ENCODE data around the gene KDM4D. TPM values are rescaled to one million over a fixed set of nuclear protein-coding genes. Genes with fewer than 3 reads are reported as not detected.
"Not testable (repeated sequence)": the region's sequence is repeated elsewhere in the genome, so short reads cannot be mapped to it uniquely, and the experiment has no call there.

Gene KDM4D
- total RNA-seq, 4 donors from 2014 or later: 0.67 to 0.89 (median 0.79) TPM

GRCh38 chr11:94926698-94927237, 46.7 kb upstream of the KDM4D start:
- H3K27ac ChIP-seq: peak overlapping the region; percentile 72 to 83 (median 78)
- TF ChIP-seq POLR2AphosphoS5 (IDR thresholded peaks at IDR 0.05): peak; percentile 90
- TF ChIP-seq EP300 (IDR thresholded peaks at IDR 0.05): no peak
- no peak overlapping the region for H3K4me3 ChIP-seq
- peaks cover 21 to 56% (median 27%) of the 10 kb centered on the region in 3 donors for H3K4me1 ChIP-seq
- no peaks in the 10 kb centered on the region for H3K27me3 ChIP-seq
- no peaks in the 10 kb centered on the region for H3K9me3 ChIP-seq
- peak; percentile 88 for ATAC-seq
- WGBS, 2 donors (ENCODE audit: low coverage in 1 of 2): 0 to 9% methylated on average over 1 to 5 of the region's 6 CpGs
- no peaks in the 10 kb centered on the region for H3K36me3 ChIP-seq

- TF ChIP-seq POLR2A (IDR thresholded peaks at IDR 0.05): no peak
- TF ChIP-seq, protein P1, sequence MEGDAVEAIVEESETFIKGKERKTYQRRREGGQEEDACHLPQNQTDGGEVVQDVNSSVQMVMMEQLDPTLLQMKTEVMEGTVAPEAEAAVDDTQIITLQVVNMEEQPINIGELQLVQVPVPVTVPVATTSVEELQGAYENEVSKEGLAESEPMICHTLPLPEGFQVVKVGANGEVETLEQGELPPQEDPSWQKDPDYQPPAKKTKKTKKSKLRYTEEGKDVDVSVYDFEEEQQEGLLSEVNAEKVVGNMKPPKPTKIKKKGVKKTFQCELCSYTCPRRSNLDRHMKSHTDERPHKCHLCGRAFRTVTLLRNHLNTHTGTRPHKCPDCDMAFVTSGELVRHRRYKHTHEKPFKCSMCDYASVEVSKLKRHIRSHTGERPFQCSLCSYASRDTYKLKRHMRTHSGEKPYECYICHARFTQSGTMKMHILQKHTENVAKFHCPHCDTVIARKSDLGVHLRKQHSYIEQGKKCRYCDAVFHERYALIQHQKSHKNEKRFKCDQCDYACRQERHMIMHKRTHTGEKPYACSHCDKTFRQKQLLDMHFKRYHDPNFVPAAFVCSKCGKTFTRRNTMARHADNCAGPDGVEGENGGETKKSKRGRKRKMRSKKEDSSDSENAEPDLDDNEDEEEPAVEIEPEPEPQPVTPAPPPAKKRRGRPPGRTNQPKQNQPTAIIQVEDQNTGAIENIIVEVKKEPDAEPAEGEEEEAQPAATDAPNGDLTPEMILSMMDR (IDR thresholded peaks at IDR 0.05): no peak
- TF ChIP-seq EP300 (IDR thresholded peaks at IDR 0.05): no peak
- Histone ChIP-seq H3K9me3 (no peaks in the 10 kb centered on the region), H3K27ac (peak overlapping the region; percentile 72 to 83 (median 78)), H3K27me3 (no peaks in the 10 kb centered on the region), H3K4me3 (no peak overlapping the region), H3K36me3 (no peaks in the 10 kb centered on the region), H3K4me1 (peaks cover 21 to 64% (median 32%) of the 10 kb centered on the region in 3 donors)
- WGBS, 2 donors (ENCODE audit: low coverage in 1 of 2): 94 to 100% methylated on average over 1 of the region's 1 CpG
- no peak for ATAC-seq
These were observed 45.2 kb upstream of the KDM4D start for GRCh38 chr11:94928117-94928990.

- H3K36me3 ChIP-seq, H3K4me3 ChIP-seq, ATAC-seq, H3K27ac ChIP-seq, H3K27me3 ChIP-seq, H3K9me3 ChIP-seq: not testable (repeated sequence)
- peaks cover 15 to 46% (median 18%) of the 10 kb centered on the region in 3 donors for H3K4me1 ChIP-seq
These were observed 41.4 kb upstream of the KDM4D start for GRCh38 chr11:94932072-94932471.

- H3K4me1 ChIP-seq: peaks cover 11 to 42% (median 14%) of the 10 kb centered on the region in 3 donors
- H3K27ac ChIP-seq: peak overlapping the region in 2 of 4 donors; percentile 34 to 49
- no peaks in the 10 kb centered on the region for H3K9me3 ChIP-seq
- H3K27me3 ChIP-seq: no peaks in the 10 kb centered on the region
- ATAC-seq: no peak
- TF ChIP-seq, protein P1 (IDR thresholded peaks at IDR 0.05): no peak
- TF ChIP-seq EP300 (IDR thresholded peaks at IDR 0.05) (no peak), POLR2AphosphoS5 (IDR thresholded peaks at IDR 0.05) (no peak), POLR2A (IDR thresholded peaks at IDR 0.05) (no peak)
- 97 to 98% methylated on average over 5 of the region's 5 CpGs for WGBS, 2 donors (ENCODE audit: low coverage in 1 of 2)
- H3K36me3 ChIP-seq: no peaks in the 10 kb centered on the region
- H3K4me3 ChIP-seq: no peak overlapping the region
These were observed 41.0 kb upstream of the KDM4D start for GRCh38 chr11:94932503-94932902.

DNA sequence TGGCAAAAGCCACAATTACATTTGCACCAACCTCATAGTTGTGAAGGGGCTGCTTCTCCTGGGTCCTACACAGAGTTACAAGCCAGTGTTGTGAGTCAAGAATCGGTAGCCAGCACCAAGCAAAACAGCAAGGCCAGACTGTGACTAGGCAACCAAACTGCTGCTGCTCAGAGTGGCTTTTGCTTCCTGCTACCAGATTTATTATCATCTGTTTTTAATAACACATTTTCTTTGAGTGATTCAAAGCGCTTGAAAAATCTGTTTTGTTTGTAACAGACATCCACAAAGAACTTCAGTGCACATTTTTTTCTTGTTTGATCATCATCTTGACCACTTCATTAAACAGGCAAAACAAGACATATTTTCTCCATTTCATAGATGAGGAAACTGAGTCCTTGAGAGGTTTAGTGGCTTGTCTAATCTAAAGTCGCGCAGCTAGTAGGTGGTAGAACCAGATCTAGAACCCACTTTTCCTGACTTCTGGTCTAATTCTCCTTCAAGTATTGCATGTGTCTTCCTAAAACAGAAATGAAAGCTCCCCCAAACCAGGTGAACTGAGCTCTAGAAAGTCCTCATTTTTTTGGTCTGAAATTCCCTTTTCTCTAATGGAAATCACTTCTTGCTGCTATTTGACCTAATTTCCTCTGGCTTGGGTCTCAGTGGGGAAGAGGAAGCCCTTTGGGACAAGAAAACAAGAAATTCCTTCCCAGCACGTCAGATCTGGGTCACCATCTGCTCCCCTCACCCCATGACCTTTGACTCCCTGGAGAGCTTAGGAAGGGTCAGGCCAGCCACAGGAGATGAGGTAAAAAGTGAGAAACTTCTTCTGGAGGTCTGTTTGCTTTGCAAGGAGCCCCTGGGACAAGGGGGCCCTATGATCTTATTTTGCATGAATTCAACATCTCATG, 40.0 kb upstream of the KDM4D start:
- TF ChIP-seq POLR2AphosphoS5 (IDR thresholded peaks at IDR 0.05): peak; percentile 38
- no peak for TF ChIP-seq EP300 (IDR thresholded peaks at IDR 0.05)
- peak overlapping the region in 3 of 4 donors; percentile 34 to 49 (median 48) for H3K27ac ChIP-seq
- ATAC-seq: peak; percentile 83

GRCh38 chr11:94934362-94934761, 39.1 kb upstream of the KDM4D start:
- TF ChIP-seq, protein P1 (IDR thresholded peaks at IDR 0.05): no peak
- TF ChIP-seq POLR2A (IDR thresholded peaks at IDR 0.05) (no peak), POLR2AphosphoS5 (IDR thresholded peaks at IDR 0.05) (no peak), EP300 (IDR thresholded peaks at IDR 0.05) (no peak)
- WGBS, 2 donors (ENCODE audit: low coverage in 1 of 2): 62 to 81% methylated on average over 3 to 4 of the region's 4 CpGs
- ATAC-seq: no peak
- no peaks in the 10 kb centered on the region for H3K36me3 ChIP-seq
- peak overlapping the region in 2 of 4 donors; percentile 43 to 49 for H3K27ac ChIP-seq
- H3K9me3 ChIP-seq: no peaks in the 10 kb centered on the region
- H3K4me3 ChIP-seq: no peak overlapping the region
- peaks cover 9 to 44% (median 13%) of the 10 kb centered on the region in 3 donors for H3K4me1 ChIP-seq
- H3K27me3 ChIP-seq: no peaks in the 10 kb centered on the region

More for the DNA sequence above, 40.0 kb upstream of the KDM4D start:
- Histone ChIP-seq H3K36me3 (no peaks in the 10 kb centered on the region), H3K27me3 (no peaks in the 10 kb centered on the region), H3K4me1 (peaks cover 4 to 39% (median 9%) of the 10 kb centered on the region in 3 donors), H3K4me3 (no peak overlapping the region), H3K9me3 (no peaks in the 10 kb centered on the region)
- WGBS, 2 donors (ENCODE audit: low coverage in 1 of 2): 39 to 43% methylated on average over 4 to 5 of the region's 5 CpGs
